ENCODE measurements around the gene C17orf50. TPM values are rescaled to one million over a fixed set of nuclear protein-coding genes. Genes with fewer than 3 reads are reported as not detected.

Gene C17orf50
- total and polyA plus RNA-seq, 2 of the 13 experiments (the other 11 are each of a cell fraction or from before 2014, with no cell fraction given), result not detected

DNA sequence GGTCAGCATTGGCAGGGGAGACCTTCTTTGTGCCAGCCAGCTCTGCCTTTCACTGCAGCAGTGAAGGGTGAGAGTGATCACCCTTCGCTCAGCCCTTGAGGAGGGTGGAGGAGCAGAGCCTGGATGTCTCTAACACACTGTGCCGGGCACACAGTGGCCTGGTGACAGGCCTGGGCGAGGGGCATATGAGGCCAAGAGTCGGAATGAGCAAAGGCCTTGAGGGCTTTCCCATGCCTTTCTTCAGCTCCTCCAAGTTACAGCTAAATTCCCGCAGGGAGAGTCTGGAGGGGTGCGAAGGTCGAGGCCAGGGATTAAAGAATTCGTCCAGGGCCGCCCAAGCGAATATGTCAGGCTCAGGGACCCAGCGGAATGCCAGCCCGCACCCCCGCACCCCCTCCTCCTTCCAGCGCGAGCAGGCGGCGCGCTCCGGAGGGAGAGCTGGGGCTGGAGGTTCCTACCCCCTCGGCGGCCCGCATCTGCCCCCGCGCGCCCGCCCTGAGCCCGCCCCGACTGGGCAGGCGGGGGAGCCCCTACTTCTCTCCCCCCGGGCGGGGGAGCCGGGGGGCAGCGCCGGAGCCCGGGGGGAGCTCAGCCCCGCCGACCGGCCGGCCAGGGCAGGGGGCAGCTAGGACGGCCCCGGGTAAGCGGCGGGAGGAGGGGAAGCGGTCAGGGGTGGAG, 29.3 kb upstream of the C17orf50 start, which contains the start of gene RASL10B (continued):
- no peak for TF ChIP-seq SRSF9 (IDR thresholded peaks at IDR 0.05; ENCODE audit: borderline replicate concordance, insufficient read depth, low read depth, low read length, poor library complexity, severe bottlenecking)
- TF ChIP-seq, protein P1, sequence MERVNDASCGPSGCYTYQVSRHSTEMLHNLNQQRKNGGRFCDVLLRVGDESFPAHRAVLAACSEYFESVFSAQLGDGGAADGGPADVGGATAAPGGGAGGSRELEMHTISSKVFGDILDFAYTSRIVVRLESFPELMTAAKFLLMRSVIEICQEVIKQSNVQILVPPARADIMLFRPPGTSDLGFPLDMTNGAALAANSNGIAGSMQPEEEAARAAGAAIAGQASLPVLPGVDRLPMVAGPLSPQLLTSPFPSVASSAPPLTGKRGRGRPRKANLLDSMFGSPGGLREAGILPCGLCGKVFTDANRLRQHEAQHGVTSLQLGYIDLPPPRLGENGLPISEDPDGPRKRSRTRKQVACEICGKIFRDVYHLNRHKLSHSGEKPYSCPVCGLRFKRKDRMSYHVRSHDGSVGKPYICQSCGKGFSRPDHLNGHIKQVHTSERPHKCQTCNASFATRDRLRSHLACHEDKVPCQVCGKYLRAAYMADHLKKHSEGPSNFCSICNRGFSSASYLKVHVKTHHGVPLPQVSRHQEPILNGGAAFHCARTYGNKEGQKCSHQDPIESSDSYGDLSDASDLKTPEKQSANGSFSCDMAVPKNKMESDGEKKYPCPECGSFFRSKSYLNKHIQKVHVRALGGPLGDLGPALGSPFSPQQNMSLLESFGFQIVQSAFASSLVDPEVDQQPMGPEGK (CRISPR knock-in tag; IDR thresholded peaks at IDR 0.05), result peak; percentile 95
- TF ChIP-seq, protein P2, sequence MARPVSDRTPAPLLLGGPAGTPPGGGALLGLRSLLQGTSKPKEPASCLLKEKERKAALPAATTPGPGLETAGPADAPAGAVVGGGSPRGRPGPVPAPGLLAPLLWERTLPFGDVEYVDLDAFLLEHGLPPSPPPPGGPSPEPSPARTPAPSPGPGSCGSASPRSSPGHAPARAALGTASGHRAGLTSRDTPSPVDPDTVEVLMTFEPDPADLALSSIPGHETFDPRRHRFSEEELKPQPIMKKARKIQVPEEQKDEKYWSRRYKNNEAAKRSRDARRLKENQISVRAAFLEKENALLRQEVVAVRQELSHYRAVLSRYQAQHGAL (CRISPR knock-in tag; IDR thresholded peaks at IDR 0.05; ENCODE audit: not compliant biosample characterization), result no peak
- TF ChIP-seq, protein P3, sequence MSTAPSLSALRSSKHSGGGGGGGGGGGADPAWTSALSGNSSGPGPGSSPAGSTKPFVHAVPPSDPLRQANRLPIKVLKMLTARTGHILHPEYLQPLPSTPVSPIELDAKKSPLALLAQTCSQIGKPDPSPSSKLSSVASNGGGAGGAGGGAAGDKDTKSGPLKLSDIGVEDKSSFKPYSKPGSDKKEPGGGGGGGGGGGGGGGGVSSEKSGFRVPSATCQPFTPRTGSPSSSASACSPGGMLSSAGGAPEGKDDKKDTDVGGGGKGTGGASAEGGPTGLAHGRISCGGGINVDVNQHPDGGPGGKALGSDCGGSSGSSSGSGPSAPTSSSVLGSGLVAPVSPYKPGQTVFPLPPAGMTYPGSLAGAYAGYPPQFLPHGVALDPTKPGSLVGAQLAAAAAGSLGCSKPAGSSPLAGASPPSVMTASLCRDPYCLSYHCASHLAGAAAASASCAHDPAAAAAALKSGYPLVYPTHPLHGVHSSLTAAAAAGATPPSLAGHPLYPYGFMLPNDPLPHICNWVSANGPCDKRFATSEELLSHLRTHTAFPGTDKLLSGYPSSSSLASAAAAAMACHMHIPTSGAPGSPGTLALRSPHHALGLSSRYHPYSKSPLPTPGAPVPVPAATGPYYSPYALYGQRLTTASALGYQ (CRISPR knock-in tag; IDR thresholded peaks at IDR 0.05), result no peak
- no peak for TF ChIP-seq BHLHE40 (IDR thresholded peaks at IDR 0.05; ENCODE audit: low read length)
- TF ChIP-seq ATF7-NPFF (CRISPR knock-in tag; IDR thresholded peaks at IDR 0.05; ENCODE audit: low read depth), result no peak
- no peak for TF ChIP-seq YEATS4 (CRISPR knock-in tag; IDR thresholded peaks at IDR 0.05; ENCODE audit: borderline replicate concordance)
- TF ChIP-seq, protein P4, sequence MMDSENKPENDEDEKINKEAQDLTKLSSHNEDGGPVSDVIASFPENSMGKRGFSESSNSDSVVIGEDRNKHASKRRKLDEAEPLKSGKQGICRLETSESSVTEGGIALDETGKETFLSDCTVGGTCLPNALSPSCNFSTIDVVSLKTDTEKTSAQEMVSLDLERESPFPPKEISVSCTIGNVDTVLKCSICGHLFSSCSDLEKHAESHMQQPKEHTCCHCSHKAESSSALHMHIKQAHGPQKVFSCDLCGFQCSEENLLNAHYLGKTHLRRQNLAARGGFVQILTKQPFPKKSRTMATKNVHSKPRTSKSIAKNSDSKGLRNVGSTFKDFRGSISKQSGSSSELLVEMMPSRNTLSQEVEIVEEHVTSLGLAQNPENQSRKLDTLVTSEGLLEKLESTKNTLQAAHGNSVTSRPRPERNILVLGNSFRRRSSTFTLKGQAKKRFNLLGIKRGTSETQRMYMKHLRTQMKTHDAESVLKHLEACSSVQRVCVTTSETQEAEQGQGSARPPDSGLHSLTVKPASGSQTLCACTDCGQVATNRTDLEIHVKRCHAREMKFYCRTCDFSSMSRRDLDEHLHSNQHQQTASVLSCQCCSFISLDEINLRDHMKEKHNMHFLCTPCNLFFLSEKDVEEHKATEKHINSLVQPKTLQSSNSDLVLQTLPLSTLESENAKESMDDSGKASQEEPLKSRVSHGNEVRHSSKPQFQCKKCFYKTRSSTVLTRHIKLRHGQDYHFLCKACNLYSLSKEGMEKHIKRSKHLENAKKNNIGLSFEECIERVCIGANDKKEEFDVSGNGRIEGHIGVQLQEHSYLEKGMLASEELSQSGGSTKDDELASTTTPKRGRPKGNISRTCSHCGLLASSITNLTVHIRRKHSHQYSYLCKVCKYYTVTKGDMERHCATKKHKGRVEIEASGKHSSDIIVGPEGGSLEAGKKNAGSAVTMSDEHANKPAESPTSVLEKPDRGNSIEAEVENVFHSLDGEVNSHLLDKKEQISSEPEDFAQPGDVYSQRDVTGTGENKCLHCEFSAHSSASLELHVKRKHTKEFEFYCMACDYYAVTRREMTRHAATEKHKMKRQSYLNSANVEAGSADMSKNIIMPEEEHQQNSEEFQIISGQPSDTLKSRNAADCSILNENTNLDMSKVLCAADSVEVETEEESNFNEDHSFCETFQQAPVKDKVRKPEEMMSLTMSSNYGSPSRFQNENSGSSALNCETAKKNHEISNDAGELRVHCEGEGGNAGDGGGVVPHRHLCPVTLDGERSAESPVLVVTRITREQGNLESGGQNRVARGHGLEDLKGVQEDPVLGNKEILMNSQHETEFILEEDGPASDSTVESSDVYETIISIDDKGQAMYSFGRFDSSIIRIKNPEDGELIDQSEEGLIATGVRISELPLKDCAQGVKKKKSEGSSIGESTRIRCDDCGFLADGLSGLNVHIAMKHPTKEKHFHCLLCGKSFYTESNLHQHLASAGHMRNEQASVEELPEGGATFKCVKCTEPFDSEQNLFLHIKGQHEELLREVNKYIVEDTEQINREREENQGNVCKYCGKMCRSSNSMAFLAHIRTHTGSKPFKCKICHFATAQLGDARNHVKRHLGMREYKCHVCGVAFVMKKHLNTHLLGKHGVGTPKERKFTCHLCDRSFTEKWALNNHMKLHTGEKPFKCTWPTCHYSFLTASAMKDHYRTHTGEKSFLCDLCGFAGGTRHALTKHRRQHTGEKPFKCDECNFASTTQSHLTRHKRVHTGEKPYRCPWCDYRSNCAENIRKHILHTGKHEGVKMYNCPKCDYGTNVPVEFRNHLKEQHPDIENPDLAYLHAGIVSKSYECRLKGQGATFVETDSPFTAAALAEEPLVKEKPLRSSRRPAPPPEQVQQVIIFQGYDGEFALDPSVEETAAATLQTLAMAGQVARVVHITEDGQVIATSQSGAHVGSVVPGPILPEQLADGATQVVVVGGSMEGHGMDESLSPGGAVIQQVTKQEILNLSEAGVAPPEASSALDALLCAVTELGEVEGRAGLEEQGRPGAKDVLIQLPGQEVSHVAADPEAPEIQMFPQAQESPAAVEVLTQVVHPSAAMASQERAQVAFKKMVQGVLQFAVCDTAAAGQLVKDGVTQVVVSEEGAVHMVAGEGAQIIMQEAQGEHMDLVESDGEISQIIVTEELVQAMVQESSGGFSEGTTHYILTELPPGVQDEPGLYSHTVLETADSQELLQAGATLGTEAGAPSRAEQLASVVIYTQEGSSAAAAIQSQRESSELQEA (CRISPR knock-in tag; IDR thresholded peaks at IDR 0.05; ENCODE audit: not compliant biosample characterization), result no peak
- no peak for TF ChIP-seq ZNF678 (CRISPR knock-in tag; IDR thresholded peaks at IDR 0.05)
- no peak for TF ChIP-seq ZSCAN29 (CRISPR knock-in tag; conservative IDR thresholded peaks at IDR 0.05)
- no peak for TF ChIP-seq MIXL1 (CRISPR knock-in tag; IDR thresholded peaks at IDR 0.05)
- TF ChIP-seq NCOA2 (CRISPR knock-in tag; IDR thresholded peaks at IDR 0.05), result peak; percentile 27; the same call in 1 of the 2 replicates
- TF ChIP-seq ZMYM4 (CRISPR knock-in tag; IDR thresholded peaks at IDR 0.05), result peak; percentile 50; the same call in 1 of the 2 replicates
